Fibroblast of skin of left quadriceps (primary cell): ENCODE measurements around the gene POLR1G.
"Not testable (repeated sequence)": the region's sequence is repeated elsewhere in the genome, so short reads cannot be mapped to it uniquely, and the experiment has no call there.

Experiments used
- DNase-seq, 2 experiments: peaks; one replicate each; pipeline ENCODE4 v3.0.0-alpha.2; 2013; ENCODE audit warnings: low read depth in 2 of 2

The POLR1G gene

DNA sequence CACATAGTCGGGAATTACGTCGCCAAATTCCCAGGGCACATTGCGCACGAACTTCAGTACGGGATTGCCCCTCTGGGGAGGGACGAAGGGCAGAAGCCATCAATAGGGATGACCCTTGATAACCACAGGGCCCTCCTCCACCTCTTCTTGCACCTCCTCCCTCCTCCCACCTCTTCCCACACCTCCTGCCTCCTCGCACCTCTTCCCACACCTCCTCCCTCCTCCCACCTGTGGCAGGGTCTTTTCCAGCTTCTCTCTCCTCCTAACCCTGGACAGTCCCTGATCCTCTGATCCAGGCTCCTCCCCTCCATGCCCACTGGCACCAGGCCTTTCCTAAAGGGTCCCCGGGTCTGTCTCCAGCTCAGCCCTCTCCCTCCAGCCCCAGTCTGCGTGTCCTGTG, 13.9 kb downstream of the POLR1G start:
- DNase-seq: no peak

DNA sequence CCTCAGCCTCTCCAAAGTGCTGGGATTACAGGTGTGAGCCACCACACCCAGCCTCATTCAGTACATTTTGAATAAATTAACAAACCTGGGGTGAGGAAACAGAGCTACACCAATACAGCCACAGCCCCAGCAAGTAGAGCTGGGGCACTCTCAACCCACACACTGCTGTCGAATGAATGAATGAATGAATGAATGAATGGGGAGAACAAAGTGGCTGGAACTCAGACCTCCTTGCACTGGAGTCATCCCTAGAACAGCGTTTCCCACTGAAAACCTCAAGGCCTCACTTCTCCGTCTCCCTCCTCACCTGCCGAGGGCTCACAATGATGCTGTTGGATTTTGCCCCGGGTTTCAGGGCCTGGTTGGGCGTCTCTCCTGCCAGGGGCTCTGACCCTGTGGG, 14.4 kb downstream of the POLR1G start:
- no peak for DNase-seq

DNA sequence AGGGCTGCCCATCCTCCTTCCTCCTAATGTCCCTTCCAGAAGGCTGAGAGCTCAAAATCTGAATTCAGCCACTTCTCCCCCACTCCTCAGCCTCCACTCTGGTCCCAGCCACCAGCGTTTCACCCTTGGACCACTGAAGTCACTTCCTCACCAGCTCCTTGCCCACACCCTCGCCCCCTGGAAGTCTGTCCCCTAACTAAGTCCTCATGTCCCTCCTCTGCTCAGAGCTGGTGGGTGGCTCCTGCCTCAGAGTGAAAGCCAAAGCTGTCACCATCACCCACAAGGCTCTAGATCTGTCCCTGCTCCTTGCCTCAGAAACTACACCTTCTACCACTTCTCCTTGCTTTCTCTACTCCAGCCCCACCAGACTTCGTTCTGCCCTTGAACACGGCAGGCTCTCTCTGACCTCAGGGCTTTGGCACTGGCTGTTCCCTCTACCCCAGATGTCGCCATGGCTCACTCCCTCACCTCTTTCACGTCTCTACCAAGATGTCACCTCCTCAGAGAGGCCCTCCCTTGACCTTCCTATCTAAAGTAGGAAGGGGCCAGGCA, 15.6 kb downstream of the POLR1G start:
- DNase-seq: no peak

DNA sequence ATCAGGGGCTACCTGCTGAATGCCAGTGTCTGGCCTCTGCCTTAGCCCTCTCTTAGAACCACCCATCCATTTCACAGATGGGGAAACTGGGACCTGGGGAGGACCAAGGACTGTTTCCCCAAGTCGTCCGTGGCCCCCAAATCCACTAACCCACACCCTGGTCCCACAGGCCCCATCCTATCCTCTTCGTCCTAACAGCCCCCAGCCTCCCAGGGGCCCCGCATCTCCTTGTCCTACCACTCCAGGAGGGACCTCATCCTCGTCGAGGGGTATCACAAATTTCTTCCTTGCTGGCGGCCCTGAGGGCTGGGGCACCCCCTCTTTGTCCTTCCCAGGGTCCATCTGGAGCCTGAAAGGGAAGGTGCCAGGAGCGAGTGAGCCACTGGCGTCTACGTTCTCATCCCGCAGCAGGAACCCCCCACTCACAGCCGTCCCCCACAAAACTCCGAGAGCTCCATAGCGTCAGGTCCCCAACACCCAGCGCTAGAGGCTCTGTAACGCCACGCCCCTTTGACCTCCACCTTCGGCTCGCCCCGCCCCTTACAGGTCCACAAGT, 16.7 kb downstream of the POLR1G start:
- no peak for DNase-seq

DNA sequence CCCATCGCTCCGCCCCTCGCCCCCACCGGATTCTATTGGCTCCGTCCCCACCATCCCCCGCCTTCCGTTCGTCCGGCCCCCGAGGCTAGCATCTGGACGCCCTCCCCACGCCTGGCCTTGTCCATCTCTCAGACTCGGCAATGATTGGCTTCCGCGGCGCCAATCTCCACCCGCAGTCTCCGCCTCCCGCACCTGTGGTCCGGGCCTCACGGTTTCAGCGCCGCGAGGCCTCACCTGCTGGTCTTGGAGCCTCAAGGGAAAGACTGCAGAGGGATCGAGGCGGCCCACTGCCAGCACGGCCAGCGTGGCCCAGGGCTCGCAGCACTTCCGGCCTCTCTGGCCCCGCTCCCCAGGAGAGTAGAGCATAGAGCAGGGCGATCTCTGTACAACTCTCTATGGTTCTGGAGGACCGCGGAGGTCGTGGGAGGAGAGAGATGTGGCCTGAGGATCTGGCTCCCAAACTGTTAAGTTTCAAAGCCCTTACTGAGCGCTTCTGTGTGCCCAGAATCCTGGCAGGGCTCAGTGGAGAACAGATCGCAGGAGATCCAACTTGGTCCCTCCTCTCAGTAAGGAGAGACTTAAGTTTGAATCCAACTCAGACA, 17.2 kb downstream of the POLR1G start, which contains the start of gene ERCC1:
TSS of gene ERCC1 (minus strand) at position 329 of the 602 bp plus-strand sequence. CDS start 543 bp downstream, outside the sequence.
- DNase-seq: peak; percentile 83 to 85

DNA sequence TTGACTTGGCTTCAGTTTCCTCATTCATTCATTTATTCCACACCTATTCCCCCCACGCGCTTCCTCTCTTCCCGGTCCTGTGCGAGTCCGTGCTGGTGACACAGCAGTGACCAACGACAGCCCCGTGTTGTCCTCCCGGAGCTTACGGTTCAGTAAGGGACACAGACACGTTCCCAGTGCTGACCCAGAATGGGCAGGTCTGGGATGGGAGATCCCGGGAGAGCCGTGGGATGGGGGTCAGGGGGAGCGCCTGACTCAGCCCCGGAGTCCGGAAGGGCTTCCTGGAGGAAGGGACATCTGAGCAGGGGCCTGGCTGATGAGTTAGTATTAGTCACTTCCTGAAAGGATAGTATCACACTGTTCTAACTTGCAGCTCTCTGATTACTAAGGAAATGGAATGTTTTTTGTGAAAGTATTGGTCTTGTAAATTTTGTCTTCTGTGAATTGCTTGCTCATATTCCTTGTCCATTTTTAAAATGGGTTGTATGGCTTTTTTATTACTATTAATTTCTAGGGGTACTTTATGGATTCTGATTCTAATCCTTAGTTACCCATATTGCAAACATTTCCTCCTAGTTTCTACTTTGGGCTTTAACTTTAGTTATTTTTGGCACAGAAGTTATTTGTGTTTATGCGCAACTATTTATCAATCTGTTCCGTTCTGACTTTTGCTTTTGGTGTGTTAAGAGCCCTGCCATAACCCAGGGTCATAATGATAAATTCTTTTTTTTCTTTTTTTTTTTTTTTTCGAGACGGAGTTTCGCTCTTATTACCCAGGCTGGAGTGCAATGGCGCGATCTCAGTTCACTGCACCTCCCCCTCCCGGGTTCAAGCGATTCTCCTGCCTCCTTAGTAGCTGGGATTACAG, 18.0 kb downstream of the POLR1G start:
- DNase-seq: peak in 1 of 2 experiments; percentile 77

DNA sequence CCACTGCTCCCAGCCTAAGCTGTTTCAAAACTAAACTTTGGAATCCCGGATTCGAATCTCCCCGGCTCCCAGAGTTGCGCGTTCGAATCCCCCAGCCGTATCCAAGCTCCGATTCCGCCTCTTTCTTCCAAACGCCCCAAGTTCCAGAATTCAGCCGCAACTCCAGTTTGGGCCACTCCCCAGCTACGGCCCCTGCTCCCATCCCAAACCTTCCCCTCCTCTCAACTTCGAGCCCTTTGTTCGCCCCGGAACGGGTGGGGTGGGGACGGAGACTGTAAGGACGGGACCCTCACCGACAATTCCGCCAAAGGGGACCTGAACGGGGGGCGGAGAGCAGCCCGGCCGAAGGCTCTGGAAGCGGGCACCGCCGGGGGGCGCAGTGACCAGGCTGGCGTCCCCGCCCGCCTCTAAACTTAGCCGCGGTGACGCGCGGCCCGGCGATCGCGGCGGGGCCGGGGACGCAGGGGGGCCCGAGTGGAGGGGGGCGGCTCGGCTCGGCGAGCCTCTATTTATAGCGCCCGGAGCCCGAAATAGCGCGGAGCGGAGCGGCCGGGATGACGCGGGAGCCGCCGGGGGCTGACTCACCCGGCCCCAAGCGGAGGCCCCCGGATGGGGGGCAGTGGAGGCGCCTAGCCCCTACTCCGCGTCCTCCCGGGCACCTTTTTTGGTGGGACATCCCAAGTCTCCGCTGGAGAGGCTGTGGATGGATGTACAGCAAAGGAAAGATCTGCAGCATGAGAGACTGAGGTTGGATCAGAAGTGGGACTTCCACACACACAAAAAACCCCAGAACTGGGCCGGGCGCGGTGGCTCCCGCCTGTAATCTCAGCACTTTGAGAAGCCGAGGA, 22.2 kb downstream of the POLR1G start:
- no peak for DNase-seq

DNA sequence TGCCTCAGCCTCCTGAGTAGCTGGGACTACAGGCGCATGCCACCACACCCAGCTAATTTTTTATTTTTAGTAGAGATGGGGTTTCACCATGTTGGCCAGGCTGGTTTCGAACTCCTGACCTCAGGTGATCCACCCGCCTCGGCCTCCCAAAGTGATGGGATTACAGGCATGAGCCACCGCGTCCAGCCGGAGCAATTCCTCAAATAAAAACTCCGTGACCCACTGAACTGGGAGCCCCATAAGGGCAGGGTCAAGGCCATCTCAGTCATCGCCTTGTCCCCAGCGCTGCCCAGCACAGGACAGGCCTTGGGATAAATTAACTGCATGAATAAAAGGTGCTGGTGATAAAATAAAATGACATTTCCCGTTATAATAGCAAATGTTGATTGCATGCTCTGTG, 23.5 kb downstream of the POLR1G start:
- not testable (repeated sequence) for DNase-seq

DNA sequence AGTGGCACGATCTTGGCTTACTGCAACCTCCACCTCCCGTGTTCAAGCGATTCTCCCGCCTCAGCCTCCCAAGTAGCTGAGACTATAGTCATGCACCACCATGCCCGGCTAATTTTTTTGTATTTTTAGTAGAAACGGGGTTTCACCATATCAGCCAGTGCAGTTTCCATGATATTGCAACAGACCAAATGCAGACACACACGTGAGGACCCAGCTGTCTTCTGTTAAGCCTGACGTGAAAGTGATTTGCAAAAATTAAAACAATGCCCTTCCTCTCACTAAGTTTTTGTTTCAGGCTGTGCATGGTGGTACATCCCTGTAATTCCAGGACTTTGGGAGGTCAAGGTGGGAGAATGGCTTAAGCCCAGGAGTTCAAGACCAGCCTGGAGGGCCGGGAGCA, 24.6 kb downstream of the POLR1G start:
- DNase-seq: peak in 1 of 2 experiments; percentile 54

DNA sequence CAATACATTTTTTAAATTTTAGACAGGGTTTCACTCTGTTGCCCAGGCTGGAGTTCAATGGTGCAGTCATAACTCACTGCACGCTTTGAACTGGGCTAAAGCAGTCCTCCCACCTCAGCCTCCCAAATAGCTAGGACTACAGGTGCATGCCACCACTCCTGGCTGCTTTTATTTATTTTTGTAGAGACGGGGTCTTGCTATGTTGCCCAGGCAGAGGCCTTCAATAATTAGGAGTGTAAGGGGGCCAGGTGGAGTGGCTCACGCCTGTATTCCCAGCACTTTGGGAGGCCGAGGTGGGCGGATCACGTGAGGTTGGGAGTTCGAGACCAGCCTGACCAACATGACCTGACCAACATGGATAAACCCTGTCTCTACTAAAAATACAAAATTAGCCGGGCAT, 26.1 kb downstream of the POLR1G start:
- DNase-seq: not testable (repeated sequence)

DNA sequence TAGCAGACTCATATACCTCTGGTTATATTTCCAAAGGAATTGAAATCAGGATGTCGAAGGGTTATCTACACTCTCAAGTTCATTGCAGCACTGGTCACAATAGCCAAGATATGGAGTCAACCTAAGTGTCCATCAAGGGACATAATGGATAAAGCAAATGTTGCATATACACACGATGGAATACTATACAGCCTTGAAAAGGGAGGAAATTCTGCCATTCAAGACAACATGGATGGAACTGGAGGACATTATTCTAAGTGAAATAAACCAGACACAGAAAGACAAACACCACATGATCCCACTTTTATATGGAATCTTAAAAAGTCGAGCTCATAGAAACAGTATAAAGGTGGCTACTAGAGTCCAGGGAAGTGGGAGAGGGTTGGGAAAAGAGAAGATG, 30.9 kb downstream of the POLR1G start:
- no peak for DNase-seq

DNA sequence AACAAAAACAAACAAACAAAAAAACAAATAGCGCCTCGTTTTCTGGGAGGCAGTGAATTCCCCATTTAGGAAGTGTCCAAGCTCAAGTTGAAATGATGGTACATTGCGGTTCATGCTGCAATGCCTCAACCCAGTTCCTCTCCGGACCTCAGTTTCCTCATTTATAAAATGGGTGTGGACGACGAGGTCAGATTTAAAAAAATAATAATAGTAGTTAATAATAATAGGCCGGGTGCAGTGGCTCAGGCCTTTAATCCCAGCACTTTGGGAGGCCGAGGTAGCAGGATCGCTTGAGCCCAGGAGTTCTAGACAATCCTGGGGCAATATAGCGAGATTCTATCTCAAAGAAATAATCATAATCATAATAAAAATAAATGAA, 32.7 kb downstream of the POLR1G start:
- no peak for DNase-seq

DNA sequence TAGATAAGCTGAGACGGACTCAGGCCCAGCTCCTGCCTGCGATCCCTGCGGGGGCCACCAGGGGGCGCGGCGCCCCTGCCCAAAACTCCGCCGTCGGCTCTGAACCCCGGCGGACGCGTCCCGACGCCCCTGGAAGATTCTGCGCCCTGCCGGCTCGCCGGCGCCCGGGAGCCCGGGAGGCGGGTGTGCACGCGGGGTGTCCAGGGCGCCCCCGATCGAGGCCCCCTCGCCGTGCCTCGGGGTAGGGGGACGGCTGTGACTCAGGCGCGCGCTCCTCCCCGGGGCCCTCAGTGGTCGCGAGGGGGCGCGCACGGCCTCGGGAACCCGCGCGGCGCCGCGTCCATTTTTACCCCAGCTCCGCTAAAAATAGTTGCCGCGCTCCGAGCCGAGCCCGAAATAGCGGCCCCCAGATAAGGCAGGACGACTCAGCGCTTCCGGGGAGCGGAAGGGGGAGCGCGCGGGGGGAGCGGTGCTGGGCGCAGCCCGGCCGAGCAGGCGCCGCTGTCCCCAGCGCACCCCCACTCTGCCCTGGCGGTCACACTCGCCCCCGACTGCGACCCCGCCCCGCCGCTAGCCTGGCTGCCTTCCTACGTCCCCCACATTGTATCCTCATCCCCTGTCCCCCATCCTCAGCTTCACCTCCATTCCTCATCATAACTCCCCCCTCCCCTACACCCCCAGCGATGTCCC, 33.3 kb downstream of the POLR1G start:
- DNase-seq: peak; percentile 71 to 73

DNA sequence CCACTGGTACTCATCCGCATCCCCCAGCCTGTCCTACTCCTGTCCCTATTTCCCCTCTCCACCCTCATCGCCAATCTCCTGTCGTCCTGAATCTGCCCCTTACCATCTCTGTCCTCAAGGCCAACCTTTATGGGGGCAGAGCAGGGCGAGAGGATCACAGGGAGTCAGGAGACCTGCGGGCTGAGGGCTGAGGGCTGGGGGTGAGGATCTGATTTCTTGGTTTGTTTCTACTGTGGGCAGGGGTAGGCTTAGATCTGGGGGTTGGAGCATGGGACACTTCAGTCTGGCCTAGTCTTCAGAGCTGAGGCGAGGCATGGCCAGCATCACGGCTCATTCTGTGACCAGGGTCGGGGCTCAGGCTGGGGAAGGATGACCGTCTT, 33.8 kb downstream of the POLR1G start:
- DNase-seq: no peak

DNA sequence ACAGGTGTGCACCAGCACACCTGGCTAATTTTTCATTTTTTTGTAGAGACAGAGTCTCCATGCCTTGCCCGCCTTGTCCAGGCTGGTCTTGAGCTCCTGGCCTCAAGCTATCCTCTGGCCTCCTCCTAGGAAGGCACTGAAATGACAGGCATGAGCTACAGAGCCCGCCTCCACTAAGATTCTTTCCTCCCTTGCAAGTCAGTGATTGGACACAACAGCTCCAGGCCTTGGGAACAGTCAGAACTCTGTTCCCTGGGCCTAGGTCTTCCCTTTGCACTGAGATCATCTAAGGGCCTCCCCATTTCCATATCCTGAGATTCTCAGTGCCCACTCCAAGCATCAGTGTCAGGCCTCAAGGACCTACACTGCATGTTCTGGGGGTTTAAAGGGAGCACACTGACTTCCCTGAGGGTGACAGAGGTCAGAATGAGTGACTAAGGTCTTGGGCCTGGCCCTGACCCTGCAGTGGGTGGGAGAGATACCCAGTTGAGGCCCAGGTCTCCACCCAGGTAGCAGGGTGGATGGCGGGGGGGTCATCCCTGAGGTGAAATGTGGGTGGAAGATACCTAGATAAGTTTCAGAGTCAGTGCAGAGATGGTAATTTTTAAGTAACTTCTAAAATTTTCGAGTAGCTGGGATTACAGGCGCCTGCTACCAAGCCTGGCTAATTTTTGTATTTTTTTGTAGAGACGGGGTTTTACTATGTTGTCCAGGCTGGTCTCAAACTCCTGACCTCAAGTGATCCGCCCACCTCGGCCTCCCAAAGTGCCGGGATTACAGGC, 34.6 kb downstream of the POLR1G start:
- DNase-seq: no peak

DNA sequence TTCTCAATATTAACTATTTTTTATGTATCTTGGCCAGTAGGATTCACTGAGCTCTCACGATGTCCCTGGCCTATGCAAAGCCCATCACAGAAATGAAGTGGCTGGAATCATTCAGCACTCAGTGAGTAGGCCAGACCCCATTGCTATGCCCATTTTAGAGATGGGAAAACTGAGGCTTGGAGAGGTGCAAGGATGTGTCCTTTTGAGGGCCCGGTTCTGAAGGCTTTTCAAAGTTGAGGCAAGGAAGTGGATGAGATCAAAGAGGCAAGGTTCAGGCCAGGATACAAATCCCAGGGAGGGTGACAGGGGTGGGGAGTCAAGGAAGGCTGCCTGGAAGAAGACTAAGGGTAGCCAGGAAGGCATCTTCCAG, 35.9 kb downstream of the POLR1G start:
- no peak for DNase-seq

DNA sequence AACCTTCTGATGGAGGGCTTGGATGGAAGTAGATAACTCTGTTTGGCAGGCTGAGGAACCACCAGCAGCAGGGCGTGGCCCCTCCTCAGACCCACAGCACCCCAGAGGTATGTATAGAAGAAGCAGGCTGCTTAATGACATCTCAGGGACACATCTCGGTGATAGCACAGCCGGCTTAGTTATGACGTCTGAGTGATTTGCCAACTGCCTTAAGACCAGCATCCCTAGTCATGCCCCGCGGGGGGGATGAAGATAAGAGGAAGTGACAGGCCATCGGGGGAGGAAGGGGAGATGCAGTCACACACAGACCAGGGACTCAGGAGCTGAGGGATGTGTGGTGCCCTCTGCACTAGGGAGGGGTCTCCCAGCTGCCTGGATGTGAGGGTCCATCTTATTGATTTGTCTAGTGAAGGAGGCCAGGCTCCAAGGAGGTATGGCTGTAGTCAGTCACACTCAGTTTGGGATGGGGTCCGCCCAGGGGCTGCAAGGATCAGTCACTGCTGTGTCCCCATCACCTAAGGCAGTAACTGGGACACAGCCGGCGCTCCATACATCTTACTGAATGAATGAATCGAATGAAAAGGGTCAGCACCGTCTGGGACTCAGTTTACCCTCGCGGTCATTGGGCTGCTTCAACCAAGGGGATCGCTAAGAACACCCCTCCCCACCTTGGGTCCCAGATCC, 36.5 kb downstream of the POLR1G start:
- no peak for DNase-seq

DNA sequence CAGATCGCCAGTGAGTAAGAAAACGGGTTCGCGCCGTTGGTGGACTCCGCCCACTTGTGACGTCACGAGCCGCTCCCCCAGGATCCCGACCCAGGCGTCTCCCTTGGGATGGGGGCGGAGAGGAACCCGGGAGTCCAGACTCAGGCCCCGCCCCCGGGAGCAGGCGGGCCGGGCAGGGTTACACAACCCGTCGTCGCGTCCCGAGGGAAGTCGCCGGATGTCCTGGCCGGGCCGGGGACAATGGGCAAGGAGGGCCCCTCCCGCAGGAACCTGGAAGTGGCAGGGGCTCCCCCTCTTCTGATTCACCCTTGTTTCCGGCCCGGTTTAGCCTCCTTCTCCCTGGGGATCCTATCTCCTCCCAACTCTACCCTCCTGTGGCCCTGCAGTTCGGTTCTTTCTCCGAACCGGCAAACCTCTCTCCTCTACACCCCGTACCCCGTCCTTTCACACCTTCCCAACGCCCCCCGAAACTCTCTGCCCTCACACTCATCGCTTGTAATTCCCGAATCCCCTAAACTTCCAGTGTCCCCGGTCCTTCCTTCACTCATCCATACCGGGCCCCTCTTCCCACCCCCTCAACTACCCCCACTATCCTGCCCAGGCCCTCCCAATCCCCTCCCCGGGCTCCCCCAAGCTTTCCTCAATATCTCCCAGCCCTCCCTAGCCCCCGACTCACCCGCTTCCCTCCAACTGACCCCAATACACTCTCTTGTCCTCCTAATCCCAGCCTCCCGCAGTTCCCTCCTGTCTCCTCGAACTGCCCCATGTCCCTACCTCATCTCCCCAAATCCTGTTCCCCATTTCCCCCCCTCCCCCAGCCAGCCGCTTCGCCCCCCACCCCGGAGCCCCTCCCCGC, 37.2 kb downstream of the POLR1G start:
- DNase-seq: peak; percentile 68 to 74
